Adrenal gland (tissue), 5 donors: ENCODE measurements around the gene KCTD19.

Experiments
- POLR2A ChIP-seq, 2 donors: fragments of 450-650 bp; IDR thresholded peaks; one replicate each; pipeline ENCODE4 v1.6.1; 2017; ENCODE audit warnings: antibody characterized with exemption in 2 of 2, mild to moderate bottlenecking in 2 of 2, moderate library complexity in 1 of 2
- TF ChIP-seq, protein P1 (sequence below), 6 experiments: fragments of 450-650 bp in 4 of 6; fragments of 200-600 bp in 2 of 6; sonication (generic) in 1 of 6; IDR thresholded peaks; 1 replicate in 5 of 6; 2 replicates in 1 of 6; pipeline versions ENCODE4 v1.5.1 to v1.8.0; 2016 to 2021; ENCODE audit warnings: antibody characterized with exemption in 6 of 6, mild to moderate bottlenecking in 2 of 6, moderate library complexity in 1 of 6
- donor health status: DM: no; HTN: no; CAD: no.

DNA sequence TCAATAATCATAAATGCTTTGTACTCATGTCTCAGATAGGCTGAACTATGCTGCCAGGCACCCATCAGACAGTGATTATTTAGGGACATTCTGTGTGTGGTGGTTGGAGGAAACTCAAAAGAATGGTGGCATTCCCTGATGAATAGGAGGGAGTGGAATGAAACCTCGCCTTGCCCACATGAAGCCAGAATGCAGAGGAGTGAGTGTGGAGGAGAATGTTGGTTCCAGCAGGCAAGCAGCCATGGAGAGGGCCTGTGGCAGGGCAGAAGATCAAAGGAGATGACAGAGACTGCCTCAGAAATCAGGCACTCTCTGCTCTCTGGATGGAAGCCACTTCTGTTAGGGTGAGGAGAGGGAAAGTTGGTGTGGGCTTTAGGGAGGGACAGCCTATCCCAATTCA is 22.5 kb downstream of the KCTD19 start:
- TF ChIP-seq, protein P1, sequence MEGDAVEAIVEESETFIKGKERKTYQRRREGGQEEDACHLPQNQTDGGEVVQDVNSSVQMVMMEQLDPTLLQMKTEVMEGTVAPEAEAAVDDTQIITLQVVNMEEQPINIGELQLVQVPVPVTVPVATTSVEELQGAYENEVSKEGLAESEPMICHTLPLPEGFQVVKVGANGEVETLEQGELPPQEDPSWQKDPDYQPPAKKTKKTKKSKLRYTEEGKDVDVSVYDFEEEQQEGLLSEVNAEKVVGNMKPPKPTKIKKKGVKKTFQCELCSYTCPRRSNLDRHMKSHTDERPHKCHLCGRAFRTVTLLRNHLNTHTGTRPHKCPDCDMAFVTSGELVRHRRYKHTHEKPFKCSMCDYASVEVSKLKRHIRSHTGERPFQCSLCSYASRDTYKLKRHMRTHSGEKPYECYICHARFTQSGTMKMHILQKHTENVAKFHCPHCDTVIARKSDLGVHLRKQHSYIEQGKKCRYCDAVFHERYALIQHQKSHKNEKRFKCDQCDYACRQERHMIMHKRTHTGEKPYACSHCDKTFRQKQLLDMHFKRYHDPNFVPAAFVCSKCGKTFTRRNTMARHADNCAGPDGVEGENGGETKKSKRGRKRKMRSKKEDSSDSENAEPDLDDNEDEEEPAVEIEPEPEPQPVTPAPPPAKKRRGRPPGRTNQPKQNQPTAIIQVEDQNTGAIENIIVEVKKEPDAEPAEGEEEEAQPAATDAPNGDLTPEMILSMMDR (IDR thresholded peaks at IDR 0.05), result no peak
- no peak for TF ChIP-seq POLR2A (IDR thresholded peaks at IDR 0.05)
